Measurements from ENCODE around the gene ZNF429.
"Not testable (repeated sequence)": the region's sequence is repeated elsewhere in the genome, so short reads cannot be mapped to it uniquely, and the experiment has no call there.

Gene ZNF429

GRCh38 chr19:21602082-21602658 lies 96.8 kb downstream of the ZNF429 start:
- no peak for TF ChIP-seq CTCF (IDR thresholded peaks at IDR 0.05; ENCODE audit: insufficient read depth, low read depth, low read length, missing control alignments)
- DNase-seq (ENCODE audit: low read depth) = no peak
- H3K4me3 ChIP-seq (ENCODE audit: low read length) = no peak overlapping the region

GRCh38 chr19:21602659-21603430 lies 97.4 kb downstream of the ZNF429 start:
- not testable (repeated sequence) for DNase-seq (ENCODE audit: low read depth); H3K4me3 ChIP-seq (ENCODE audit: low read length)

GRCh38 chr19:21603431-21604231 lies 98.2 kb downstream of the ZNF429 start:
- no peak for TF ChIP-seq CTCF (IDR thresholded peaks at IDR 0.05; ENCODE audit: insufficient read depth, low read depth, low read length, missing control alignments)
- no peak for DNase-seq (ENCODE audit: low read depth)
- H3K4me3 ChIP-seq (ENCODE audit: low read length) = peak overlapping the region; percentile 40

GRCh38 chr19:21604351-21604926 lies 99.0 kb downstream of the ZNF429 start:
- TF ChIP-seq CTCF (IDR thresholded peaks at IDR 0.05; ENCODE audit: insufficient read depth, low read depth, low read length, missing control alignments) = no peak
- DNase-seq (ENCODE audit: low read depth) = peak; percentile 20

More at GRCh38 chr19:21604351-21604926, 99.0 kb downstream of the ZNF429 start:
- peak overlapping the region; percentile 40 for H3K4me3 ChIP-seq (ENCODE audit: low read length)

Data from epithelial cell of esophagus (primary cell).